EL (cell line): ENCODE data around the gene NR1D1.

Experiments
- DNase-seq: peaks from one replicate; pipeline ENCODE4 v3.0.0-alpha.2; 2016

The NR1D1 gene

GRCh38 chr17:40060887-40061608 lies 39.3 kb downstream of the NR1D1 start:
- no peak for DNase-seq

- no peak for DNase-seq
These were observed 40.5 kb downstream of the NR1D1 start for GRCh38 chr17:40059729-40060475.

DNA sequence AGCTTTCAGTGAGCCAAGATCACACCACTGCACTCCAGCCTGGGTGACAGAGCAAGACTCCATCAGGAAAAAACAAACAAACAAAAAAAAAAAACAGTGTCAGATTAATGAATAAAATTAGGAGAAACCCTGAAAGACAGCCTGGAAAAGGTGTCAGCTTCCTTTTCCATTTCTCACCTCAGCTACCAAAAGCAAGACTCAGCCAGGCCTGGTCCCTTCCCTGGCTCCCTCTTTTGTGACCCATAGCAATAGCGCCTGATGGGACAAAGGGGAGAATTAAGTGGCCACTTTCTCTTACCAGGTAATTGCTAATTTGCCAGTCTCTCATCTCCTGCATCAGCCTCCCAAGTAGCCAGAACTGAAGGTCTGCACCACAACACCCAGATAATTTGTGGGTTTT lies 41.5 kb downstream of the NR1D1 start:
- DNase-seq = no peak

DNA sequence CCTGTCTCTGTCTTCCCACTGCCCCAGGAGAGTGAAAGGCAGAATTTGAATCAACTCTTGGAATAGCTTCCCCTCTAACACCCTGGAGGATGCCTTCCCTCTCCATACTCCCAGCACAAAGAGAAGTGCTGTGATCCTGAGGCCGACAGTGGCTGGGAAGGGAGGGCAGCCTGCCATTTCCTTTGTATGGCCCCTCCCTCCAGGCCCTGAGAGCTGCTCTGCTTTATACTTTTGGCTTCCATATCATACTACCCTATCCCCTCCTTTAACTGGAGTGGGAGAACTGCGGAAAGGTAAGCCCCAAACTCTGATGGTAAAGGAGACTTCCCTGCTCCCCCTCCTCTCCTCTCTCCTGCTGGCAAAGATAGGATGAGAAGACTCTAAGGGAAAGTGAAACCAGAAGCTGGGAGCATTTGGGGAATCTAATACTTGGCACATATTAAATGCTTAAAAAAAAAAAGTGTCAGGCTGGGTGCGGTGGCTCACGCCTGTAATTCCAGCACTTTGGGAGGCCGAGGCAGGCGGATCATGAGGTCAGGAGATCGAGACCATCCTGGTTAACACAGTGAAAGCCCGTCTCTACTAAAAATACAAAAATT lies 42.1 kb downstream of the NR1D1 start:
- no peak for DNase-seq

GRCh38 chr17:40056379-40057015 lies 43.9 kb downstream of the NR1D1 start:
- no peak for DNase-seq
